Stimulated activated CD4-positive, alpha-beta T cell treated with anti-CD3 and anti-CD28 coated beads, Interleukin-12 subunit alpha, Interleukin-12 subunit beta, amount 100 ng/mL, for 4 hours (primary cell): ENCODE measurements around the gene TIMP3.
A peak's percentile ranks its signal among the peaks of the same experiment; 100 is the strongest.
"Not testable (repeated sequence)": the region's sequence is repeated elsewhere in the genome, so short reads cannot be mapped to it uniquely, and the experiment has no call there.

Experiments used
- DNase-seq: peaks from one replicate; pipeline ENCODE4 v3.0.0-alpha.2; 2020

TIMP3 gene

DNA sequence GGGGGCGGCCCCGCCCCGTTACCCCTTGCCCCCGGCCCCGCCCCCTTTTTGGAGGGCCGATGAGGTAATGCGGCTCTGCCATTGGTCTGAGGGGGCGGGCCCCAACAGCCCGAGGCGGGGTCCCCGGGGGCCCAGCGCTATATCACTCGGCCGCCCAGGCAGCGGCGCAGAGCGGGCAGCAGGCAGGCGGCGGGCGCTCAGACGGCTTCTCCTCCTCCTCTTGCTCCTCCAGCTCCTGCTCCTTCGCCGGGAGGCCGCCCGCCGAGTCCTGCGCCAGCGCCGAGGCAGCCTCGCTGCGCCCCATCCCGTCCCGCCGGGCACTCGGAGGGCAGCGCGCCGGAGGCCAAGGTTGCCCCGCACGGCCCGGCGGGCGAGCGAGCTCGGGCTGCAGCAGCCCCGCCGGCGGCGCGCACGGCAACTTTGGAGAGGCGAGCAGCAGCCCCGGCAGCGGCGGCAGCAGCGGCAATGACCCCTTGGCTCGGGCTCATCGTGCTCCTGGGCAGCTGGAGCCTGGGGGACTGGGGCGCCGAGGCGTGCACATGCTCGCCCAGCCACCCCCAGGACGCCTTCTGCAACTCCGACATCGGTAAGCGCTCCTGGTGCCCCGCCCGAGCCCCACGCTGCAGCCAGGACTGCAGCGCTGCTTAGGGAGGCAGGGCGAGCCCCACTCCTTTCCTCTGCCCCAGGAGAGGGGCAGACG, at the start of gene TIMP3:
TIMP3 (plus strand) TSS at position 169 of the 700 bp plus-strand sequence; CDS start at position 466, 297 bp downstream.
- DNase-seq = peak; percentile 16

- no peak for DNase-seq
Measured at GRCh38 chr22:32752326-32752725, 49.2 kb upstream of the TIMP3 start.

GRCh38 chr22:32752816-32753520, 48.5 kb upstream of the TIMP3 start:
- no peak for DNase-seq

DNA sequence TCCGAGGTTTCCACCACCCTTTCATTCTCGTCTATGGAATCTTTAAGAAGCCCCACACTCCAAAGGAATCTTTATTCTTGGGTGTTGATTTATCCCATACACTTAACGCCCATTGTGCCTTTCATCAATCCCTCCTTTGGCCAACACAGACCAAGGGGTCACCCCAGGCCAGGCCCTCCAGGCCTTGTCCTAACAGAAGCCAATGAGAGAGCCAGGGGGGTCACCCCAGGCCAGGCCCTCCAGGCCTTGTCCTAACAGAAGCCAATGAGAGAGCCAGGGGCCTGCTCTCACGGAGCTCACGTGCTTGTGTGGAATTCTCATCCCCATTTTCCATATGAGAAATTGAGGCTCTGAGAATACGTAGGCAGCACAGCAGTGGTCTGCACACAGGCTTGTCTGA, 47.9 kb upstream of the TIMP3 start:
- no peak for DNase-seq

GRCh38 chr22:32754413-32755041, 47.0 kb upstream of the TIMP3 start:
- DNase-seq = no peak

DNA sequence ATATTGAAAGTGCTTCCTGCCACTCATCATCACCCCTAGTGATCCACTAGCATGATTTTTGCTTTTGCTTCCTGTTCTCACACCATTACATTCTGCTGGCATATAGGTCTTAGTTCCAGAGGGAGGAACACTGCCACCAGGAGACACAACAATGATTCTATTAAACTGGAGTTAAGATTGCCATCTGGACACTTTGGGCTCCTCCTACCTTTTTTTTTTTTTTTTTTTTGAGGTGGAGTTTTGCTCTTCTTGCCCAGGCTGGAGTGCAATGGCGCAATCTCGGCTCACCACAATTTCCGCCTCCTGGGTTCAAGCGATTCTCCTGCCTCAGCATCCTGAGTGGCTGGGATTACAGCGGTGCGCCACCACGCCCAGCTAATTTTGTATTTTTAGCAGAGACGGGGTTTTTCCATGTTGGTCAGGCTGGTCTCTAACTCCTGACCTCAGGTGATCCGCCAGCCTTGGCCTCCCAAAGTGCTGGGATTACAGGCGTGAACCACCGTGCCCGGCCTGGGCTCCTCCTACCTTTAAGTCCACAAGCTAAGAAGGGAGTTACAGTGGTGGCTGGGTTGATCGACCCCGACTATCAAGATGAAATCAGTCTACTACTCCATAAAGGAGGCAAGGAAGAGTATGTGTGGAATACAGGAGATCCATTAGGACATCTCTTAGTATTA, 44.3 kb upstream of the TIMP3 start:
- DNase-seq = not testable (repeated sequence)

DNA sequence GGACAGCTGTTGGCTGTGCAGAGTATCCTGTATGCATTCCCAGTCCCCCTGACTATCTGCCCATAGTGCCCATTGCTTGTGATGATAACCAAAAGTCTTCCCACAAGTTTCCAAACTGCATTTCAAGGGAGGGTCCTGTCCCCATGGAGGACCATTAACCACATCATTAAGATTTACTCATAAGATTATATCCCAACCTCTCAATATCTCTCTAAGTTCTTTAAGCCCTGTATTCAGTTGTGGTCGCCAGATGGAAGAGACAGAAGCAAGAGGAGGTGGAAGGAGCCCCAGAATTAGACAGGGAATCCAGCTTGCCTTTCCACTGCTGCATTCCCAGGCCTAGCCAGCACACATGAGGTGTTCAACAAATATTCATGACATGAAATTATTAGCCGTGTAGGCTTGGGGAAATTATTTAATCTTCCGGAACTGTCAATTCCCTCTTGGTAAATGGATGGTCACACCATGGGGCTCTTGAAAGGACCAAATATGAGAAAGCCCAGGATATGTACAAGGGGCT, 42.6 kb upstream of the TIMP3 start:
- no peak for DNase-seq

DNA sequence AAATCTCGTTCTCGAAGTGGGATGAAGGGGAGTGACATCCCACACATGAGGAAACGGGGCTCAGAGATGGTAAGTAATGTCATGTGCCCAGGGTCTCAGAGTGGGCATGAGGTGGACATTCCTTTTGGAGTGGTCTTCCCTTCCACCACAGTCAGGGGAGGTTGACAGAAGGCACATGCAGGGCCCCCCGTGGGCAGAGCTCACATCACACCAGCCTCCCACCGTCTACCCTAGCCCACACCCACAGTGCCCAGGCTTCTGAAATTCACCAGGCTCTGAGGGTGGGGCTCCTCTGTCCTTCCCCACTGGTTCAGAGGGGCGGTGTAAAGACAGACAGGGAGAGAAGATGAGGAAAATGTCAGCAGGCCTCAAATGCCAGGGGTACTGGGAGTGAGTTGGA, 41.1 kb upstream of the TIMP3 start:
- no peak for DNase-seq

- DNase-seq = no peak
Measured at GRCh38 chr22:32760815-32761214, 40.7 kb upstream of the TIMP3 start.

DNA sequence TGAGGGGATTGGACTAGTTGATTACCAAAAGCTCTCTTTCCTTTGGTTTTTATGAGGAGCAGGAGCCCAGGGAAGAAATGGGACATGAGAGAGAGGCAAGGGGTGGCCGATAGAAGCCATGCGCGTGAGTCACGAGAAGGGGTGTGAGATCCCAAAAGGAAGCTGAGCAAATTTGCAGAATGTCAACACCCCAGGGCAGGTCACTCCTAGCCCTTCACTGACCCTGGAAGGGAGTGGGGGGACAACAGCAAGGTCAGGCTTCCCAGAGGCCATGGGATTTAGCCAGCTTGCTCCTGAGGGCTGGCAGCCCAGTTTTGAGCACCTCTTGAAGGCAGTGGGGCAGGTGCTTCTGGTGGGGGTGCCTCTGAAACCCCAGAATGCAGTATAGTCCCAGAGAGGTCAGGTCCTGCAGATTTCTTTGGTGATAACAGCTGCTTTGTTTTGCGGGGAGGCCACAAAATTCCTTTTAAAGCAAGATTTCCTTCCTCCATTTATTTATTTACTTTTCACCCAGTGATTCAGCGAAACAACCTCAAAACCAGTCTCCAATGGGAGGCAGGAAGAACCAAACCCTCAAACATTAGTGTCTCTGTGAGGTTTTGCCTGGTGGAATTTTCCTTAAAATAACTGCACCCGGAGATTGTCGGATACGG, 40.1 kb upstream of the TIMP3 start:
- no peak for DNase-seq

DNA sequence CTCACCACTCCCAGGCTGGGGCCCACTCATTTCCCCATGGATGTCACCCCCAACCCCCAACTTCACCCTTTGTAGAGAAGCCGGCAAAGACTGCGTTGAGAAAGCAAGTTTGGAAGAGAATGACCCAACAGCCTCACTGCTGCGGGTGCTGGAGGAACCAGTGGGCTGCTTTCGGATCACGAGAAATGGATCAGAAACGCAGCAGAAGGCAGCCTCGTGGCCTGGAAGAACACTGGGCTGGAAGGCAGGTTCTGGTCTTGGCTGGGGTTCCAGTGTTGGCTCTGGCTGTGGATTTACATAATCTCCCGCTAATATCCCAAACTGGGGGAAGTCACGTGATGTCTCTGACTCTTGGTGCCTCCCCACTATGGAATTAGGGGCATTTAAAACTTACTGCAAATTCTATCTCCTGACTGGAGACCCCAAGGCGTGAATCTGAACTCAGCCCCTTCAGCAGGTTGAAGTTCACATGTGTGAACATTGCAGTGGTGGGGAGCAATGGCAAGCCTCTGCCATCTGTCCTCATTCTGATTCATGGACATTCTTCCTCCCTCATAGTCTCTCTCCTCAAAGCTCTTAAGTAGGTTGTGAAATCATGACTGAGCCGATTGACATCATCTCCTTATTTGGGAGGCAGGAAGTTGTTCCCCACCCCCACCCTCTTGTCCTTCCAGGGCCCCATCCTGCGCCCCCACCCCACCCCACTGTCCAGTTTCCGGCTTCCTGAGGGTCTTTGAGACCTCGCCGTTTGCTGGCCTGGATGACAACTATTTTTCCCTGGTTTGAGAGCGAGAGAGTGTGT, 37.0 kb upstream of the TIMP3 start:
- no peak for DNase-seq

GRCh38 chr22:32765132-32765618, 36.3 kb upstream of the TIMP3 start:
- DNase-seq = no peak

DNA sequence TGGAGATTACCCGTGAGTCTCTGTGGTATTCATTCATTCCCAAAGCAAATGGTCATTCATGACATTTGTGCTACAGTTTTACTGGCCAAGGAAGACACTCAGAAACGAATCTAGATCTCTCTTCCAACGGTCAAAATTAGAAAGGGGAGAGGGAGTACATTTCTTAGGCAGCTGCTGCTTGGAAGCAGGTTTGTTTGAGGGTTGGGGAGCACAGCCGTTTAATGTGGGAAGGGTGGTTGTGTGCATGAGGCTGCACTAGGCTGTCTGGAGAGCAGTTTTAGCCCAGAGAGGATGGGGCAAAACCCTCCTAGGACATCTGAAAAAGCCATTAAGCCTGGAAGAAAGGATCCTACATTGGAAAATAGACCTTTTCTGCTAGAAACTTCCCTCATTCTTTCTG, 29.7 kb upstream of the TIMP3 start:
- DNase-seq = no peak

- no peak for DNase-seq
Measured at GRCh38 chr22:32775957-32776356, 25.5 kb upstream of the TIMP3 start.

DNA sequence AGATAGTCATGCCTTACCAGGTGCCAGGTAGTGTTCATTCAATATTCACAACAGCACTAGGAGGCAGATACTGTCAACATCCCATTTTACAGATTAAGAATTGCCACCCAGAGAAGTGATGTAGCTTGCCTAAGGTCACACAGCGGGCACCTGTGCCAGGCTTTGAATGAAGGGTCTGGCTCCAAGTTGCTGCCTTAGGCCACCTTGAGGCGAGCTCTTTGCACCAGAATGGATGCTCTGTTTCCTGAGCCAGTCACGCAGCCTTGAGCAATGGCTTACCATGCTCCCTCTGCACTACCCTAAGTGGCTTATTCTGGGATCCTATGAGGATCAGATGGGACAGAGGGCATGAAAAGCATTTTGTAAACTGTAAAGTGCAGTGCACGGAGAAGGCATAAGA, 25.1 kb upstream of the TIMP3 start:
- no peak for DNase-seq

DNA sequence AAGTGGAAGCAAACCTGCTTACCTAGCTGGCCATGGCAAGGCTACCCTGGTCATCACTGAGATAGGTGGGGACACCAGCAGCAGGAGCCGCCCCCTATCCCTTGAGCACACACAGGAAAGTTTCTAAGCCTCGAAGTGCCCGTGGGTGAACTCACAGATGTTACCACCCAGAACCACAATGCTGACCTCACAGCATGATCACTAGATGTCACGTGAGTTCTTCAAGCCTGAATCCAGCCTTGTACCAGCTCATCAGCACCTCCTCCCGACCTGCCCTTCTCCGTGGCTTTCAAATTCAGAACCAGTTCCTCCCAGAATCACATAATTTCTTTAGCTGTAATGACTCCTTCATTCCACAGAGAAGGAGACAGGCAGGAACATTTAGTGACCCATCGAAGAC, 24.7 kb upstream of the TIMP3 start:
- DNase-seq = no peak

GRCh38 chr22:32777987-32778386, 23.5 kb upstream of the TIMP3 start:
- no peak for DNase-seq

GRCh38 chr22:32780726-32781310, 20.7 kb upstream of the TIMP3 start:
- no peak for DNase-seq

- DNase-seq = no peak
Measured at GRCh38 chr22:32781695-32782094, 19.8 kb upstream of the TIMP3 start.

DNA sequence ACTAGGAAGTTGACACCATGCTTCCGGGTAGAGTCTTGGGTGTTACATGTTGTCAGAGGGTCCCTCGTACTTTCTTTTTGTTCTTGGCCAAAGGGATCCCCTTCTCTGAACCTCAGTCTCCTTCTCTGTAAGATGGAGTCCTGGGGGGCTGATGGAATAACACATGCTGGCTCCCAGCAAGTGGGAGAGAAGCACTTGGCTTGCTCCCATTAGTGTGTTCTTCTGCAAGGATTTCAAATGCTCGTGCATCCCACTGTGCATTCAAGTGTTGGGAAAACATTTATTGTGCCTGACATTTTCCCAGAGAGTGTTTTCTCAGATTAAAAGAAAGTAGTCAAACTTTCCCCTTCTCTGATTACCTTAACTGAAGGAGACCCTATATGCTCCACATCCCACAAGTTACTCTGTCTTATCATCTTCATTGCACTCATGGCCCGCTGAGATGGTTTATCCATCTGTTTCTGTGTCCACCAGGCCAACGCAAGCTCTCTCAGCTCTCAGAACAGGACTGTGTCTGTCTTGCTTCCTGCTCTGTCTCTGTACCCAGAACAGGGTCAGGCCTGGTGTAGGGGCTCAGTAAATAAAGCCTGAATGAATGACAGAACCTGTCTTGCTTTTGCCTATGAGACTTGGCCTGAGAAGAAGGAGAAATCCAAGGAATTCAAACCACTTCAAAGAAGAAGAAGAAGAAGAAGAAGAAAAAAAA, 16.0 kb upstream of the TIMP3 start:
- DNase-seq = no peak

GRCh38 chr22:32786027-32786418, 15.5 kb upstream of the TIMP3 start:
- no peak for DNase-seq
